Body of pancreas (tissue), 4 donors: ENCODE results near the gene PPP1R3A. TPM values are rescaled to one million over a fixed set of nuclear protein-coding genes. Genes with fewer than 3 reads are reported as not detected.

ENCODE experiments used
- ATAC-seq: fragments of 150-250 bp; one replicate; pipeline ENCODE4 v1.9.1; 2016
- DNase-seq, 4 donors: peaks; one replicate each; pipeline ENCODE4 v3.0.0-alpha.2; 2019
- H3K27ac ChIP-seq, 4 donors: fragments of 200-600 bp; sonication (generic); 1 replicate in 3 of 4; 2 replicates in 1 of 4; pipeline versions ENCODE4 v1.5.1 to v1.6.1; 2016 to 2019; ENCODE audit warnings: mild to moderate bottlenecking in 1 of 4, mixed read lengths in 1 of 4, moderate library complexity in 1 of 4
- H3K27me3 ChIP-seq, 2 donors: fragments of 200-600 bp; sonication (generic); one replicate each; pipeline ENCODE4 v1.6.0; 2016; ENCODE audit warnings: mild to moderate bottlenecking in 1 of 2
- H3K36me3 ChIP-seq, 2 donors: fragments of 200-600 bp; sonication (generic); replicated peaks in 1 of 2; 2 replicates each; pipeline ENCODE4 v1.5.1; 2016; ENCODE audit warnings: low read depth in 2 of 2; ENCODE audit not compliant: insufficient read depth in 1 of 2
- H3K4me1 ChIP-seq: fragments of 200-600 bp; sonication (generic); one replicate; pipeline ENCODE4 v1.6.0; 2016
- H3K4me3 ChIP-seq, 2 donors: fragments of 200-600 bp; sonication (generic); 1 replicate in 1 of 2; 2 replicates in 1 of 2; pipeline ENCODE4 v1.5.1; 2016 to 2019
- H3K9me3 ChIP-seq, 3 donors: fragments of 200-600 bp; sonication (generic); 1 replicate in 2 of 3; 2 replicates in 1 of 3; pipeline ENCODE4 v1.5.1; 2016
- POLR2A ChIP-seq, 3 donors: fragments of 450-650 bp; IDR thresholded peaks; one replicate each; pipeline ENCODE4 v1.6.1; 2016; ENCODE audit warnings: antibody characterized with exemption in 3 of 3, mild to moderate bottlenecking in 2 of 3
- WGBS, 2 donors: methylation state at CpG; one replicate each; pipeline ENCODE4 v1.1.5; 2017; 5-methylcytosine and 5-hydroxymethylcytosine counted together
- intact Hi-C: fragments of 100-400 bp; cut with DNase I; formaldehyde crosslinking; loops from one replicate; pipeline ENCODE4 v1.15.1; 2023
- total RNA-seq, 2 donors: library from RNA; depleted of rRNA; stranded (reverse); fragments of >200 nt; gene quantifications; one replicate each; pipeline ENCODE4 v1.1.0, GENCODE V29; 2016
- TF ChIP-seq, protein P1 (sequence below), 7 experiments: fragments of 450-650 bp in 4 of 7; fragments of 200-600 bp in 3 of 7; sonication (generic) in 3 of 7; IDR thresholded peaks; one replicate each; pipeline ENCODE4 v1.5.1; 2016 to 2019; ENCODE audit warnings: antibody characterized with exemption in 7 of 7

PPP1R3A gene
- total RNA-seq, 2 donors from 2014 or later: not detected

- no peak overlapping the region for H3K27ac ChIP-seq
- intact Hi-C loops: no loop called here
- DNase-seq (no peak), ATAC-seq (no peak)
- H3K4me1 ChIP-seq: no peaks in the 10 kb centered on the region
- H3K9me3 ChIP-seq: no peaks in the 10 kb centered on the region
- H3K4me3 ChIP-seq: no peak overlapping the region
- 55 to 74% methylated on average over 3 of the region's 3 CpGs for whole genome bisulfite sequencing, 2 donors
- no peaks in the 10 kb centered on the region for H3K27me3 ChIP-seq
- H3K36me3 ChIP-seq: no peaks in the 10 kb centered on the region
- TF ChIP-seq POLR2A (IDR thresholded peaks at IDR 0.05): no peak
- TF ChIP-seq, protein P1, sequence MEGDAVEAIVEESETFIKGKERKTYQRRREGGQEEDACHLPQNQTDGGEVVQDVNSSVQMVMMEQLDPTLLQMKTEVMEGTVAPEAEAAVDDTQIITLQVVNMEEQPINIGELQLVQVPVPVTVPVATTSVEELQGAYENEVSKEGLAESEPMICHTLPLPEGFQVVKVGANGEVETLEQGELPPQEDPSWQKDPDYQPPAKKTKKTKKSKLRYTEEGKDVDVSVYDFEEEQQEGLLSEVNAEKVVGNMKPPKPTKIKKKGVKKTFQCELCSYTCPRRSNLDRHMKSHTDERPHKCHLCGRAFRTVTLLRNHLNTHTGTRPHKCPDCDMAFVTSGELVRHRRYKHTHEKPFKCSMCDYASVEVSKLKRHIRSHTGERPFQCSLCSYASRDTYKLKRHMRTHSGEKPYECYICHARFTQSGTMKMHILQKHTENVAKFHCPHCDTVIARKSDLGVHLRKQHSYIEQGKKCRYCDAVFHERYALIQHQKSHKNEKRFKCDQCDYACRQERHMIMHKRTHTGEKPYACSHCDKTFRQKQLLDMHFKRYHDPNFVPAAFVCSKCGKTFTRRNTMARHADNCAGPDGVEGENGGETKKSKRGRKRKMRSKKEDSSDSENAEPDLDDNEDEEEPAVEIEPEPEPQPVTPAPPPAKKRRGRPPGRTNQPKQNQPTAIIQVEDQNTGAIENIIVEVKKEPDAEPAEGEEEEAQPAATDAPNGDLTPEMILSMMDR (IDR thresholded peaks at IDR 0.05): no peak
These were observed 11.2 kb downstream of the PPP1R3A start for GRCh38 chr7:113907617-113908016.

GRCh38 chr7:113904521-113904920, 14.3 kb downstream of the PPP1R3A start:
- no peaks in the 10 kb centered on the region for H3K27me3 ChIP-seq
- DNase-seq (no peak), ATAC-seq (no peak)
- no peak overlapping the region for H3K27ac ChIP-seq
- H3K4me1 ChIP-seq: no peaks in the 10 kb centered on the region
- TF ChIP-seq POLR2A (IDR thresholded peaks at IDR 0.05): no peak
- TF ChIP-seq, protein P1 (IDR thresholded peaks at IDR 0.05): no peak
- intact Hi-C loops: no loop called here
- H3K9me3 ChIP-seq: no peaks in the 10 kb centered on the region
- 26 to 36% methylated on average over 1 of the region's 1 CpG for WGBS, 2 donors
- no peaks in the 10 kb centered on the region for H3K36me3 ChIP-seq
- no peak overlapping the region for H3K4me3 ChIP-seq

GRCh38 chr7:113892818-113893217, 26.0 kb downstream of the PPP1R3A start:
- no peak for TF ChIP-seq POLR2A (IDR thresholded peaks at IDR 0.05)
- TF ChIP-seq, protein P1 (IDR thresholded peaks at IDR 0.05): no peak
- 13 to 17% methylated on average over 3 of the region's 3 CpGs for WGBS, 2 donors
- Histone ChIP-seq H3K4me1 (no peaks in the 10 kb centered on the region), H3K4me3 (no peak overlapping the region), H3K27me3 (no peaks in the 10 kb centered on the region), H3K9me3 (no peaks in the 10 kb centered on the region), H3K27ac (no peak overlapping the region), H3K36me3 (no peaks in the 10 kb centered on the region)
- intact Hi-C loops: no loop called here
- no peak for ATAC-seq
- no peak for DNase-seq

DNA sequence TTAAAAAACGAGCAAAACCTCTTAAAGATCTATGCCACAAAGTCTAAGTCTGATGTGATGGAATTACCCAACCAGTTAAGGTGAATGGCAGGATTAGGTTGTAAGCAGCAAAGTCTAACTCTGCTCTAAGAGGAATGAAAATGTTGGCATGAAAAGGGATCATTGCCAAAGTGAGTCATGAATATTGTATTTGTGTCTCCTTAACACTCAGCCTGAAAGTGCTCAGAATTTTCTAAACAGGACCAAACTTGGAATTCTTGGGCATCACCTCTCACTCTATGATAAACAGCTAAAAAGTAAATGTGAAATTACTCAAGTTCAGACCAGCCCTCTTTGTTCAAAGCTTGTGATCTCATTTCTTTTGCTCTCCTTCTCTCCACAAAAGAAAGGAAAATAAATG, 27.0 kb downstream of the PPP1R3A start:
- H3K36me3 ChIP-seq: no peaks in the 10 kb centered on the region
- no peak overlapping the region for H3K27ac ChIP-seq
- TF ChIP-seq, protein P1 (IDR thresholded peaks at IDR 0.05): no peak
- TF ChIP-seq POLR2A (IDR thresholded peaks at IDR 0.05): no peak
- H3K9me3 ChIP-seq: no peaks in the 10 kb centered on the region
- no peaks in the 10 kb centered on the region for H3K27me3 ChIP-seq
- H3K4me3 ChIP-seq: no peak overlapping the region
- 29 to 38% methylated on average over 1 of the region's 1 CpG for WGBS, 2 donors
- ATAC-seq (no peak), DNase-seq (no peak)
- no peaks in the 10 kb centered on the region for H3K4me1 ChIP-seq
- intact Hi-C loops: no loop called here

- H3K4me3 ChIP-seq: no peak overlapping the region
- no peak overlapping the region for H3K27ac ChIP-seq
- intact Hi-C loops: no loop called here
- no peaks in the 10 kb centered on the region for H3K4me1 ChIP-seq
- WGBS, 2 donors: 61 to 68% methylated on average over 2 of the region's 2 CpGs
- TF ChIP-seq, protein P1 (IDR thresholded peaks at IDR 0.05): no peak
- no peak for TF ChIP-seq POLR2A (IDR thresholded peaks at IDR 0.05)
- H3K9me3 ChIP-seq: no peaks in the 10 kb centered on the region
- DNase-seq: no peak
- ATAC-seq: no peak
- no peaks in the 10 kb centered on the region for H3K27me3 ChIP-seq
- H3K36me3 ChIP-seq: no peaks in the 10 kb centered on the region
These were observed 27.8 kb downstream of the PPP1R3A start for GRCh38 chr7:113891031-113891350.
